Fibroblast of skin of left quadriceps (primary cell): ENCODE measurements around the gene CTPS2.
"Not testable (repeated sequence)": the region's sequence is repeated elsewhere in the genome, so short reads cannot be mapped to it uniquely, and the experiment has no call there.

Source experiments
- DNase-seq, 2 experiments: peaks; one replicate each; pipeline ENCODE4 v3.0.0-alpha.2; 2013; ENCODE audit warnings: low read depth in 2 of 2

The CTPS2 gene, protein sequence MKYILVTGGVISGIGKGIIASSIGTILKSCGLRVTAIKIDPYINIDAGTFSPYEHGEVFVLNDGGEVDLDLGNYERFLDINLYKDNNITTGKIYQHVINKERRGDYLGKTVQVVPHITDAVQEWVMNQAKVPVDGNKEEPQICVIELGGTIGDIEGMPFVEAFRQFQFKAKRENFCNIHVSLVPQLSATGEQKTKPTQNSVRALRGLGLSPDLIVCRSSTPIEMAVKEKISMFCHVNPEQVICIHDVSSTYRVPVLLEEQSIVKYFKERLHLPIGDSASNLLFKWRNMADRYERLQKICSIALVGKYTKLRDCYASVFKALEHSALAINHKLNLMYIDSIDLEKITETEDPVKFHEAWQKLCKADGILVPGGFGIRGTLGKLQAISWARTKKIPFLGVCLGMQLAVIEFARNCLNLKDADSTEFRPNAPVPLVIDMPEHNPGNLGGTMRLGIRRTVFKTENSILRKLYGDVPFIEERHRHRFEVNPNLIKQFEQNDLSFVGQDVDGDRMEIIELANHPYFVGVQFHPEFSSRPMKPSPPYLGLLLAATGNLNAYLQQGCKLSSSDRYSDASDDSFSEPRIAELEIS

GRCh38 chrX:16712548-16713155, at the start of gene CTPS2:
Gene CTPS2 (minus strand): TSS chrX:16712669. CDS start chrX:16702902, 9,767 bp downstream.
- DNase-seq: no peak

GRCh38 chrX:16761500-16761899, 49.0 kb upstream of the CTPS2 start:
- DNase-seq: not testable (repeated sequence)

DNA sequence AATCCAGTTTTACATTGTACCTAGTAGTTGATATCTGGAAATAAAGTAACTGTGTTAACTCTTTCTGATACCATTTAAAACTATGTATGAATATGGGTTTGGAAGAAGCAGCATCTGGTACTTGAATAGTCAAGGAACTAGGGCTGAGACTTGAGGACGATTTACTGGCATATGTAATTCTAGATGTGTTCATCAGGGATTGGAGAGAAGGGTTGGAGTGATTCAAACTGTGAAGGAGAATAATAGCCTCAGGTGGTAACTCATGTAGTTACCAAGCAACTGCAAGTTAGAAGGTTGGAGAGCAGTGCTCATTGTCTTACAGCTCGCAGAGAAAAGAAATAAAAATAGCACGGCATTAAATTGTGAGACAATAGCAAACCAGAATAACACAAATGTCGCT, 44.3 kb upstream of the CTPS2 start:
- no peak for DNase-seq

GRCh38 chrX:16754019-16754418, 41.5 kb upstream of the CTPS2 start:
- no peak for DNase-seq

DNA sequence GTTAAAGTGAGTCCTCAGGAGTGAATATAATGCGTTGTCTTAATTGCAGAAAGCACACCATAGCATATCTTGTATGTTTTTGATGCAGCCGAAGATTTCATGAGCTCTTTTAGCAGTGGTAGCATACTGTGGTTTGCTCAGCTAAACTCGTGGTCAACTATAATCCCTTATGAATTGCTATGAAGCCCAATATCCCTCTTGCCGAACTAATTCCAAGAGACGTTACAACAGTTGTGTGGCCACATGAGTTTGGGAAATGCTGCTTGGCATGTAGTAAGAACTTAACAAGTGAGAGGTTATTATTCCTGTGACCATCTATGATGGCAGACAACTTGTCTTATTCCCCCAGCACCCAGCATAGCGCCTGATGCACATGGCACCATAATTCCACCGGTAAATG, 37.7 kb upstream of the CTPS2 start:
- DNase-seq: no peak

DNA sequence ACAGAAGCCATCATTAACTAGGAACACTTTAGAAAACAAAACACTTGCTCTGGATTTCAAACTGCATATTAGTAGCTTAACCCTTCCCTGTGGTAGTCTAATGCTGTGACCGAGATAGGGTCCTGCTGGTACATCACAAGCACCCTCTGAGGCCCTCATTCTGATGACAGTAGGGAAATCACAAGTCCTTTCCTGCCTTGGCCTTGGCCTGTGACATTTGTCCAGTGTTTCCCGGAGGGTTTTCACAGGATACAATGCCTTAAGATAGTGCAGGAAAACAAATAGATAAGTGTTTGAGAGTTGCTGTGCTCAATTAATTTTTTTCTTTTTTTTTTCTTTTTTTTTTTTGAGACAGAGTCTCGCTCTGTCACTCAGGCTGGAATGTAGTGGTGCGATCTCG, 36.0 kb upstream of the CTPS2 start:
- no peak for DNase-seq

DNA sequence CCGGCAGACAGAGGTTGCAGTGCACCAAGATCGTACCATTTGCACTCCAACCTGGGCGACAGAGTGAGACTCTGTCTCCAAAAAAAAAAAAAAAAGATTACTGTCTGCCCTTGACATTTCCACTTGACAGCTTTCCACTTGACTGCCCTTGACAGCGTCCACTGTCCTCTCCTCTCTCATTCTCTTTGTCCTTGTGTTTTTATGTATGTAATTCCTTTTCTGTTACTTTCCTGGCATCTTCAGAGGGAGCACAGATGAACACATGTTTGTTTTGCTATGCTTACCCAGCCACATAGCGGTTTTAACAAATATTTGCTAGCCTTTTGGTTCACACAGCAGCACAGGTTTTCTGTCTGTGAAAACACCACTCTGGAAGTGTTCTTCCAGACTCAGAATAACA, 33.2 kb upstream of the CTPS2 start:
- DNase-seq: no peak

DNA sequence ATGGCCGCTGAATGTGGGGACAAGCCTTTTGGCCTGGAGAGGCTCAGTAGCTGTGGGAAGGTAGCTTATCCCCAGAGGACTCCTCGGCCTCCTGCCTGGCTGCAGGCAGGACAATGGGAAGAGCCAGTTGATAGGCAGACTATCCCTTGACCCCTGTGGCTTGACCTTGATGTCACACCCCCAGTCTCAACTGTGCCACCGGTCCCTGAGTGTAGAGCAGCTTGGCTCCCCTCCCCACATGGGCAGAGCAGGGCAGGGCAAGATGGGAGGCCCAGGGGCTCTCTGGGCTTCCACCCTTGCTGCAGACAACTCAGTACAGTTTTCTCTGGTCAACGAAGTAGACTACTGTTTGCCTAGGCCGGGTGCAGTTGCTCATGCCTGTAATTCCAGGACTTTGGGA, 32.6 kb upstream of the CTPS2 start:
- DNase-seq: no peak

- peak; percentile 40 to 41 for DNase-seq
These were observed 31.3 kb upstream of the CTPS2 start for GRCh38 chrX:16743604-16744325.

- no peak for DNase-seq
These were observed 27.1 kb upstream of the CTPS2 start for GRCh38 chrX:16739574-16739973.

GRCh38 chrX:16737024-16737423, 24.6 kb upstream of the CTPS2 start:
- no peak for DNase-seq

GRCh38 chrX:16733013-16733412, 20.5 kb upstream of the CTPS2 start:
- DNase-seq: no peak

DNA sequence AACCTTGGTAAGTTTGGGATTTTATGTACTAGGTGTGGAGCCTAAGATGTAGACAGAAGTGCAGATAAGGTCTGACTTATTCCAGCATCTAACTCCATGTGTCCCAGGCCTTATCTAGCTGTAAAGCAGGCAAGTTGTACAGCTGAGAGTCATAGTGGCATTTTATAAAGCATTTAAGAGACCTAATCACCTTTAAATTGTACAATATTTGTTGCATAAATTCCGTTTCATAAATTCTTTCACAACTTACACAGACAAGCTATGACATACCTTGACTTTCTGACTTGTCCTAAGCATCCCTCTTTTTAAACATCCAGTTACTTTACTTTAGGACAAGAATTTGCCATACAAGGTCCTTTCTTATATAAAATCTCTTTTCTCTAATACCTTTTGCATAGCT, 18.0 kb upstream of the CTPS2 start:
- DNase-seq: no peak

DNA sequence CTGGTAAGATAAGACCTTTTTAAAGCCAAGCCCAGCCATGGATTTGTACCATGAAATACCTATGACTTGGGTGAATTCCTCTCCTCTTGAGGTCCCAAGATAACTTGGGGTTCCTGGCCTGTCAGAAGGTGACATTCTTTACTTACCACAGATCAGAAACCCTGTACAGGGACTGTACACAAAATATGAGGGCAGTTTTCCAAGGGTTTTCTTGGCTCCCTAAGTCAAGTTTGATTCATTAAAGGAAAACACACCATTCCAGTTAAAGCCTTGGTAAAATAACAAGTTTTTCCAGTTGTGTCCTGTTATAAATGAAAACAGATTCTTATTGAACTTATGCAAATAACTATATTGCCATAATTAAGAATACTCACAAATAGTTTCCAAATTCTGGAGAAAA, 15.2 kb upstream of the CTPS2 start:
- DNase-seq: no peak

- DNase-seq: not testable (repeated sequence)
These were observed 14.0 kb upstream of the CTPS2 start for GRCh38 chrX:16726347-16726988.

GRCh38 chrX:16725072-16725471, 12.6 kb upstream of the CTPS2 start:
- no peak for DNase-seq

- no peak for DNase-seq
These were observed 10.0 kb upstream of the CTPS2 start for GRCh38 chrX:16722481-16722880.

- DNase-seq: peak; percentile 87 to 88
These were observed 7.0 kb upstream of the CTPS2 start, which contains the start of gene SYAP1 for GRCh38 chrX:16719334-16720084. Gene SYAP1 (plus strand): TSS chrX:16719612. CDS start chrX:16719725, 113 bp downstream.

DNA sequence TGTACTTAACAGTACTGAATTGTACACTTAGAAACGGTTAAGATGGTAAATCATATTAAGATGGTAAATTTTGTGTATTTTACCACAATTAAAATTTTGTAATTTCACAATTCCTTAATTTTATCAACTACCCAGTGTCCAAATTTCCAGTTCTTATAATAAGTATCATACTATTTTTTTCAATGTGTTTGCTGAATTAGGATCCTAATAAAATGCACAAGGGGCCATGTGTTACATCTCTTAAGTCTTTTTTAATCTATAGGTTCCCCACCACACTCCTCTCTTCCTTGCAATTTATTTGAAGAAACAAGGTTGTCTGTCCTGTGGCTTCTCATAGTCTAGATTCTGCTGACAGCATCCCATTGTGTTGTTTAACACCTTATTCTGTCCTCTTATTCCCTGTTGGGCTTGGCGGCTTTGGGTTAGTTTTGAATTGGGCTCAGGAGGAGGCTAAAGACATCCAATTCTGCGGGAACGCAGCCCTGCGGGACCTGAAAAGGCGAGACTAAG, 6.4 kb upstream of the CTPS2 start:
- no peak for DNase-seq

GRCh38 chrX:16716451-16716850, 4.0 kb upstream of the CTPS2 start:
- not testable (repeated sequence) for DNase-seq

DNA sequence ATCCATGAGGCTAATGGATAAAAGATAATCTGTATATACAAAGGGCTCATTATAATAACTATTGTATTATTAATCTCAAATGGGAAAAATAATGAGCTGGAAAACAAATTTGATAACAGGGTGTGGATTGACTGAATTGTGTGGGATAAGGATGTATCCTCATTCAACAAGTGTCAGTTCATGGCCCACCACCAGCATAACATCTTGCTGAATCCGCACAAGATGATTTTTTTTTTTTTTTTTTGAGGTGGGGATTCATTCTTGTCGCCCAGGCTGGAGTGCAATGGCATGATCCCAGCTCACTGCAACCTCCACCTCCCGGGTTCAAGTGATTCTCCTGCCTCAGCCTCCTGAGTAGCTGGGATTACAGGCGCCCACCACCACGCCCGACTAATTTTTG, 3.2 kb upstream of the CTPS2 start:
- not testable (repeated sequence) for DNase-seq
